Cortex of kidney (tissue), 1 donor: ENCODE data around the gene TUBA1A.
"Not testable (repeated sequence)": the region's sequence is repeated elsewhere in the genome, so short reads cannot be mapped to it uniquely, and the experiment has no call there.

Experiments
- DNase-seq: peaks from one replicate; lab custom pipeline; 2025; lab: John Stamatoyannopoulos, UW

Gene TUBA1A

DNA sequence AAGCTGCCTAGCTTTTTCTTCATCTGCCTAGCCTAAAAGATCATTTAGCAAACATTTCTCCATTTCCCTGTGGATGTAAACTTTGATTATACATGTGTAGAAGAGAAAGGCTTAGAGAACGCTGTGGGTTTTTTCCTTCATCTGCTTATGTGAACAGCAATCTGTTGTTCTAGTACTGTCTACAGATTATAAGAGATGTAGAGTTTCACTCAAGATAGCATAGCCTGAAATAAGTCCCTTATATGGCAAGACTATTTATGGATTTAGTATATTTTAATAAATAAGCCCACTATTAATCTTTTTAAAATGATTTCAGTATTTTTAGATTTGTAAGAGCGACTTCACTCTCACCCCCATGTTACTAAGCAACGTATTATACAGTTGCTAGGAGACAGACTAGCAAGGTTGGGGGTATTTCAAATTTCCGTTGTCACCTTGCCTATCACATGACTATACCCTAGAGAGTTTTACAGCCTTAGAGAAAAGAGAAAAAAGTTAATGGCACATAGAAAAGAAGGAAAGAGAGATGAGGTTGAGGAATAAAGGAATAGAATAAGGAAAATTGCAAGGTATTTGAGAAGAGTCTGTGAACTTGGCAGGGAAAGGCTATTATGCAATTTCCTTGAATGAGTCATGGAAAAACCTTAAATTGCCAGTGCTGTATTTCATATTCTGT is 12.2 kb upstream of the TUBA1A start:
- no peak for DNase-seq

DNA sequence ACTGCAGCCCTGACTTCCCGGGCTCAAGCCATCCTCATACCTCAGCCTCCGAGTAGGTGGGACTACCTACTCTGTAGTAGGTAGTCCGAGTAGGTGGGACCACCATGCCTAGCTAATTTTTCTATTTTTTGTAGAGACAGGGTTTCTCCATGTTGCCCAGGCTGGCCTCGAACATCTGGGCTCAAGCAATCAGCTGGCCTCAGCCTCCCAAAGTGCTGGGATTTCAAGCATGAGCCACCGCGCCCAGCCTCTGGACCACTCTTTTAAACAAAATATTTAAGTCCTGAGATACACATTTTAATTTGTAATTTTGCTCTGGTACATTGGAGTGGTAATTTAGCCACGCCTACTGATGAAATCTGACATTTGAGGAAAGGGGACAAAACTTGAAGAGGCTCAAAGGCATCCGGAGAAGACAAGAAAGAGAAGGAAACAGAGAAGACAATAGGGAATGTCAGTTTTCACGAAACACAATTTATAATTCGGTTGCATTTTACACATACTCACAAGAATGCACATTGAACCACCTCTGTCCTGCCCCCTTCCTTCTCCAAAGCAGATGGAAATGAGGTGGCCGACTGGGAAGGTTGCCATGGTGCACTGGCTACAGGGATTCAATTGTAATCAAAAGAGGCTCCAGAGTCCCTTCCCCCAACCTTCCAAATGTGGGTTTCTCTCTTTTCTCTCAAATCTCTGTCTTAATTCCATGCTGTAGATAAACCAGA is 9.7 kb upstream of the TUBA1A start:
- DNase-seq: no peak

DNA sequence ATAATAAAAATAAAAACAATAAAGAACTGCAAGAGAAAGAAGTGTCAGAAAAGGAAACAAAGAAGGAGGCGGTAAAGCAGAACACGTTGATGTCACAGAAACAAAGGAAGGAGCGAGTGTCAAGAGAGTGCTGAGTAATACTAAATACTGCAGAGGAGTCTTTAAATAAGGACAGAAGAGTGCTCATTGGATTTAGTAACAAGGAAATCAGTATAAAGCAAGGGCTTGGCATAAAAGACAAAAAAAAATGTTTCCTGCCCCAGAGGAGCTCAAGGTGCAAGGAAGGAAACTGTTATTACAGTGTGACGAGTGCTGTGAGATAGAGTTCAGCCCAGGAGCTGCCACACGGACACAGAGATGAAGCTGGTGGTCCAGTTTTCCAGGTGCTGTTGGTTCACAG is 8.4 kb upstream of the TUBA1A start:
- no peak for DNase-seq

DNA sequence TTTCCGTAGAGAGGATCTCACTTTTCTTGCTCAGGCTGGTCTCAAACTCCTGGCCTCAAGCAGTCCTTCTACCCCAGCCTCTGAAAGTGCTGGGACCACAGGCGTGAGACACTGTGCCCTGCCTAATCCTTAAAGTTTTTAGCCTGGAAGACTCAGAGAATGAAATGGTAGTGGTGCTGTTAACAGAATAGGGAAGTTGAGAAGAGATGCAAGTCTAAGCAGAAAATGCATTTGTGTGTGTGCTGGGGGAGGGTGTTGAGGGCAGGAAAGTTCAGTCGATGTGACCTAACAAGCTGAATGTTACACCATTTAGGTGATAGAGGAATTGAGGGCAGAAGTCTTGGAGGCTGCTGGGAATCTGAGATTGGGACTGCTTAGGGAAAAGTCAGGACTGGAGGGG is 6.9 kb upstream of the TUBA1A start:
- no peak for DNase-seq

DNA sequence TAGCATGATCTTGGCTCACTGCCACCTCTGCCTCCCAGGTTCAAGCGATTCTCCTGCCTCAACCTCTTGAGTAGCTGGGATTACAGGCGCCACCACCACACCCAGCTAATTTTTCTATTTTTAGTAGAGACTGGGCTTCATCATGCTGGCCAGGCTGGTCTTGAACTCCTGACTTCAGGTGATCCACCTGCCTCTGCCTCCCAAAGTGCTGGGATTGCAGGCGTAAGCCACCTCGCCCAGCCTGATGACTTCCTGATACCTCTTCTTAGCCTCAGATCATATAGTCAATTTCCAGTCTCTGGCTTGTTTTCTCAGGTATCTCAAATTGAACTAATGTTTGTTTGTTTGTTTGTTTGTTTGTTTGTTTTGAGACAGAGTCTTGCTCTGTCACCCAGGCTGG is 4.9 kb upstream of the TUBA1A start:
- DNase-seq: not testable (repeated sequence)

DNA sequence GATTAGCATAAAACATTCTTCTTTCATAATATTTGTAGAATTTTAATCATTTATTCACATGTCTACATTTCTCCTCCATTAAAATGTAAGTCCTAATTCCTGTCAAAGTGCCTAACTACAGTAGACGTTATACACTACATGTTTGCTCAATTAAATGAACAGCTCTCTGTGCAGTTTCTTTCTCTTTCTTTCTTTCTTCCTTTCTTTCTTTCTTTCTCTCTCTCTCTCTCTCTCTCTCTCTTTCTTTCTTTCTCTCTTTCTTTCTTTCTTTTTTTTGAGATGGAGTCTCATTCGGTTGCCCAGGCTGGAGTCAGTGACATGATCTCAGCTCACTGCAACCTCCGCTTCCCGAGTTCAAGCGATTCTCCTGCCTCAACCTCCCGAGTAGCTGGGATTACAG is 2.6 kb upstream of the TUBA1A start:
- not testable (repeated sequence) for DNase-seq

DNA sequence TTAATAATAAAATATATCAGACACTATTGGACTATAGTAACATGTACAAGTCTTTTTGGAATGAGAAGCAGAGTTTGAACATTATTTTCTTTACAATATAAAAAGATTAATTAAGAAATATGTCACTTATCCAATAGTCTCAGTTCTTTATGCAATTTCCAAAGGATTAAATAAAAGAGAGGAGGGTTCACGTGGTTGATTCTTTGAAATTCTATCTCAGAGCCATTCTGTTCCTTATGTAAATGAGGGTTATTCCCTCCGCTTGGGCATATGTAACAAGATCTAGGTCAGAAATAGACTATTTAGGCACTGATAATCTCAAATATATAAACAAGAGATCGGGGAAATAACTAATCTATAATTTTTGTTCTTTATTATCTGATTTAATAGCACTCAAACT is 2.1 kb upstream of the TUBA1A start:
- no peak for DNase-seq

DNA sequence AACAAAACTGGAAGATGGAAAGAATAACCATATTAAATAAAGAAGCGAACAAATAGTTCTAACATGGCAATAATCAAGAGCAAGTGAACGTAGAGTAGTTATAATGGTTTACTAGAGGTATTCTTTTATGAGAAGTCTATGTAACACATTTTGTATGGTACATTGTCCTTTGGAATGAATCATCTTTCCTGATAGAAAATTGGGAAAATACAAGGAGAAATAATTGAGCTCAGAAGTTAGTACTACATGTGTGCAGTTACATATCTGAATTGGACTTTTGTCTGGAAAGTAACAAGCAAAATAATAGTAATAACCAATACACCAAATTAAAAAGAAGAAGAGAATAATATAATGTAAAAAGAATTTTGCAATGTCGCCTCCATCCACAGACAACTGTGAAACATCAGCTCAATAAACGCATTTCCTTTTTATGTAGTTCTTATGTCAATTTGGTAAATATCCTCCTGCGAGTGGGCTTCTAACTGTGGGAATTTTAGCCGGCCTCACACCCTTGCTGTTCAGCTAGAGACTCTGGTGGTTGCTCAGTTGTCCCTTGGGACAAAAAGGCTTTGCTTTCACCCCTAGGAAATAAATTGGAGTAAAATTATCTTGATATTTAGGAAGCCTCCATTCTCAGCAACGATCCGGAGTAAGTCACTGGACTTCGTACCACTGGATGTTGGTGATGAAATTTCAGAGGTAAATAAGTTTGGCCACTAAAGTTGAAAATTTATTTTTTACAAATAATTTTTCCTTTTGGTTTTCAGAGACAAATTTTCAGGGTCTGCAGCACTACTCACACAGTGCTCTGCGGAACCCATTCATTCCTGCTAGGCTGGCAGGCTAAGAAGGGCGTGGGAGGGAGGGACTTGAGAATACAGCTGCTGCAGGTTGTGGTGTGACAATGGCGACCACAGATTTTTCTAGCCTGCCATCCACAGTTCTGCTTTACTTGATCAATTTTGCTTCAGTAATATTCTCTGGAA is 1.1 kb upstream of the TUBA1A start:
- DNase-seq: no peak

DNA sequence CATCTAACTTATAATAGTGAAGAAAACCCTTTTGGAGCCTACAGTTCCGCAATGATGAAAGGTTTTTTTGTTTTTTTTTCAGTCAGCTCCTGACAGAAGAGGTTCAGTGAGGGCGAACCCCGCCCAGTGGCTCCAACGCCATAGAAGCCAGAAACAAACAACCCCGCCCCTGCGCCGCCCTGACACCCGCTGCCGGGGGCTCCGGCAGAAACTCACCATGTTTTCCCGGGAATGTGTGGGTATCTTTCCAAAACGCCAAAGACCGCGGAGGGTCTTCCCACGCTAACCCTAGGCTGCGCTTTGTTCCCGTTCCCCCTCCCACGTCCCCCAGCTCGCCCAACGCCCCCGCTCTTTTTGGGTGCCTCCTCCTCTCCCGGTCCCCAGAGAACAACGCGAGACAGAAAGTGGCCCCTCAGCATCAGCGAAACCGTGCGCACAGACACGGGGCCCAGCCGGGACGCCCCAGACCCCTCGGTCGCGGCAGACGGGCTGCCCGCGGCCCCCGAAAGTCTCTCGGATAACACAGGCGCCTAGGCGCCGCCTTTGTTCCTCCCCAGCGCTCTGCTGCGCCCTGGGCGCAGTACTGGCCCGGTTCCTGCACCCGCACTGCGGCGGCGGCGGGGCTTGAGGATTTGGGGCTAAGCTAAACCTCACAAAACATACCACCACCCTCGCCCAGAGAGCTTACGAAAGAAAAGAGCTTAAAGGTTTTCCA is 522 bp downstream of the TUBA1A start:
- DNase-seq: no peak

DNA sequence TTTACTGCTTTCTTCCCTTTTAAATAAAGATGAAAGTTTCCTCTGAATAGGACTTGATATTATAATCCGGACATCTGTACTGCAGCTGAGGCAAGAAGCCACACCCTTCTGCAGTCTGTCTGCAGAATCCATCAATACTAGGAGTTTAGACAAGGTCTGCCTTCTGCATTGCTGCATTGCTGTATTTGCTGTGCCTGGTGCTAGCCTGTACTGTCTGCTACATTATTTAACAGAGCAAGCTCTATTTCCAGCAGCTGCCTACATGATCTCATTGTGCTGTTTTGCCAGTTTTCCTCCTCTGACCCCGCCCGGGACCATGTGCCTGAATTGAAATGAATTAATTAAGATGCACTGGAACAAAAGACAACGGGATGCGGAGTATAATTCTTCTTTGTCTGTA is 1.7 kb downstream of the TUBA1A start:
- DNase-seq: no peak

DNA sequence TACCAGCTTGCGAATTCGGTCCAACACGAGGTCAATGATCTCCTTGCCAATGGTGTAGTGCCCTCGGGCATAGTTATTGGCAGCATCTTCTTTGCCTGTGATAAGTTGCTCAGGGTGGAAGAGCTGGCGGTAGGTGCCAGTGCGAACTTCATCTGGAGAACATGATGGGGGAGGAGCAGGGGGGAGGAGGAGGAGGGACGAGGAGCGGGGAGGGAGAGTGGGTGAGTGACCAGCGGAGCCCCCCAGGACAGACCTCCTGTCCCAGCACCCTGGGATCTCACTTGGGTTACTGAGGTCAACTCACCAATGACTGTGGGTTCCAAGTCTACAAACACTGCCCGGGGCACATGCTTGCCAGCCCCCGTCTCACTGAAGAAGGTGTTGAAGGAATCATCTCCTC is 2.6 kb downstream of the TUBA1A start:
- not testable (repeated sequence) for DNase-seq

DNA sequence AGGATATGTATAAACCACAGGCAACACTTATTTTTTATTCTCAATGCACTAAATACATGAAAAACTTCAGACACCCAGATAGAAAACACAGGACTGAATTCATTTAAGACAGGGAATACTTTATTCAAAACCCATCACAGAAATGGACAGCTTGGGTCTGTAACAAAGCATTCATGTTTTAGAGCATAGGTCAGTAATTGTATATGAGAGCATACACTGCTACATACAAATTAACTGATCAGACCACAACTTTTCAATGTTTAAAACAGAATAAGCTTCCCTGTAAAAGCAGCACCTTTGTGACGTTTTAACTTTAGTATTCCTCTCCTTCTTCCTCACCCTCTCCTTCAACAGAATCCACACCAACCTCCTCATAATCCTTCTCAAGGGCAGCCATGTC is 4.2 kb downstream of the TUBA1A start:
- not testable (repeated sequence) for DNase-seq

DNA sequence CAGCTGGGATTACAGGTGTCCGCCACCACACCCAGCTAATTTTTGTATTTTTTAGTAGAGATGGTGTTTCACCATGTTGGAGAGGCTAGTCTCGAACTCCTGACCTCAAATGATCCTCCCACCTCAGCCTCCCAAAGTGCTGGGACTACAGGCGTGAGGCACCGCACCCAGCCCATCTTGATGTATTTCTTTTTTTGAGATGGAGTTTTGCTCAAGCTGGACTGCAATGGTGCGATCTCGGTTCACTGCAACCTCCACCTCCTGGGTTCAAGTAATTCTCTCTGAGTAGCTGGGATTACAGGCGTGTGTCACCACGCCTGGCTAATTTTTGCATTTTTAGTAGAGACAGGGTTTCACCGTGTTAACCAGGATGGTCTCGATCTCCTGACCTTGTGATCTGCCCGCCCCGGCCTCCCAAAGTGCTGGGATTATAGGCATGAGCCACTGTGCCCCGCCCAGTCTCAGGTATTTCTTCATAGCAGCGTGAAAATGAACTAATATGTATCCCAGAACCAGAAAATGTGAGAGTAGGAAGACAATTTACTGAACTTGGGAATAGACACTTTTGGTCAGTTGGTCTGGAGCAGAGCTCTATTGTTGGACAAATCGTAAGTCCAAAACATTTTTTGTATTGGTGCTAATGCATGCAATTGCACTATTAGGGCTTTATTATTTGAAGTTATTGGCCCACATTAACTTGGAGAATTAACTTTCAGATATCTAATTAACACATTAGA is 5.5 kb downstream of the TUBA1A start:
- not testable (repeated sequence) for DNase-seq

DNA sequence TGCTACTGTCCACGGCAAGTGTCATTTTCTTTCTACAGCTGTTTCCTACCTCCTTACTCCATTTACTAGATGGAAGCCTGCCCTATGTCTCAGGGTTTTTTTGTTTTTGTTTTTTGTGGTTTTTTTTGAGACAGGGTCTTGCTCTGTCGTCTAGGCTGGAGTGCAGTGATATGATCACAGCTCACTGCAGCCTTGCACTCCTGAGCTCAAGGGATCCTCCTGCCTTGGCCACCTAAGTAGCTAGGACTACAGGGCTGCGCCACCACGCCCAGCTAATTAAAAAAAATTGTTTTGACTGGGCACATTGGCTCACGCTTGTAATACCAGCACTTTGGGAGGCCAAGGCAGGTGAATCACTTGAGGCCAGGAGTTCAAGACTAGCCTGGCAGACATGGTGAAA is 14.7 kb downstream of the TUBA1A start:
- no peak for DNase-seq

DNA sequence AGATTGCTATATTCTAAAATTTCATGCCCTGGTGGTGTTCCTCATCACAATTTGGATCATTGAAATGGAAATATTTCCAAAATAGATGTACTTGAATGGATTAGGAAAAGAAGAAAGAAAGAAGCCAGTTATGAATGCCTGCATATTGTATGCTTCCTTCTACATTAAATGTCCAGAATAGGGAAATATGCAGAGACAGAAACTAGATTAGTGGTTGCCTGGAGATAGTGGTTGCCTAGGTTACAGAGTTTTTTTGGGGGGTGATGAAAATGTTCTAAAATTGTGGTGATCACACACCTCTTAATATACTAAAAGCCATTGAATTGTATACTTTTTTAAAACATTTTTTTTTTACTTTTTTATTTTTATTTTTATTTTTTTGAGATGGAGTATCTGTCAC is 18.0 kb downstream of the TUBA1A start:
- no peak for DNase-seq

DNA sequence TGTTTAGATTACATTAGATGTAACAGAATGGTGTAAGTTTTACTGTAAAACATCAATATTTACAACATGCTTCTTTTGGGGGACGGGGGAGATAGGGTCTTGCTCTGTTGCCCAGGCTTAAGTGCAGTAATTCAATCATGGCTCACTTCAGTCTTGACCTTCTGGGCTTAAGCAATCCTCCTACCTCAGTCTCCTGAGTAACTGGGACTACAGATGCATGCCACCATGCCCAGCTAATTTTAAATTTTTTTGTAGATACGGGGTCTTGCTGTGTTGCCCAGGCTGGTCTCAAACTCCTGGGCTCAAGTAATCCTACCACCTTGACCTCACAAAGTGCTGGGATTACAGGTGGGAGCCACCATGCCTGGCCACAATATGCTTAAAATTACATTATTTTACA is 23.8 kb downstream of the TUBA1A start:
- DNase-seq: no peak

DNA sequence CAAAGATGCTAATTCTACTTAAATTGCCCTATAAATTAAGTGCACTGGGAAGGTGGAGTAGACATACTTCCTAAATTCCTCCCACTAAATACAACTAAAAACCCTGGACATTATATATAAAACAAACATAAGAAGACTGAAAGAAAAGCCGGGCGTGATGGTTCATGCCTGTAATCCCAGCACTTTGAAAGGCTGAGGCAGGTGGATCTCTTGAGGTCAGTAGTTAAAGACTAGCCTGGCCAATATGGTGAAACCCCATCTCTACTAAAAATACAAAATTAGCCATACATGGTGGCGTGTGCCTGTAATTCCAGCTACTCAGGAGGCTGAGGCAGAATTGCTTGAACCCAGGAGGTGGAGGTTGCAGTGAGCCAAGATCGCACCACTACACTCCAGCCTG is 27.0 kb downstream of the TUBA1A start:
- not testable (repeated sequence) for DNase-seq

DNA sequence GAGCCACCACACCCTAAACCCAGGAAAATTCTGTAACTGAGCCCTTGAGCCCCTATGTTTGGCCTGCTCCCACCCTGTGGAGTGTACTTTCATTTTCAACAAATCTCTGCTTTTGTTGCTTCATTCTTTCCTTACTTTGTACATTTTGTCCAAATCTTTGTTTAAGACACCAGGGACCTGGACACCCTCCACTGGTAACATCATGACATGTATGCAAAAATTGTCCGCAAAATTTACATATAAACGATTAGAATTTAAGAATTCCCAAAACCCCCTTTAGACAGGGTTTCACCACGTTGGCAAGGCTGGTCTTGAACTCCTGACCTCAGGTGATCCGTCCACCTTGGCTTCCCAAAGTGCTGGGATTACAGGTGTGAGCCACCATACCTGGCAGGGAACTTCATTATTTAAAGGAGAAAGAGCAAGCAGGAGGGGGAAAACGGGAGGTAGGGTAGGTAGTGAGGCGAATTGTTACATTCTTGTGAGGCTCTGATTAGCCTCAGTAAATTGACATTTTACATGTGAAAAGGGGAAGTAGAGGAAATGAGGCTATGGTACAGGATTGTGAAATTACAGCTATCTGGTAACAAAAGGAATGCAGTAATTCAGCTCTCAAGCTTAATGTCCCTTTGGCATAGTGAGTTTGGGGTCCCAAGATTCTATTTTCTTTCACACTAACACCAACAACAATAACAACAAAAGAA is 27.6 kb downstream of the TUBA1A start:
- DNase-seq: no peak

DNA sequence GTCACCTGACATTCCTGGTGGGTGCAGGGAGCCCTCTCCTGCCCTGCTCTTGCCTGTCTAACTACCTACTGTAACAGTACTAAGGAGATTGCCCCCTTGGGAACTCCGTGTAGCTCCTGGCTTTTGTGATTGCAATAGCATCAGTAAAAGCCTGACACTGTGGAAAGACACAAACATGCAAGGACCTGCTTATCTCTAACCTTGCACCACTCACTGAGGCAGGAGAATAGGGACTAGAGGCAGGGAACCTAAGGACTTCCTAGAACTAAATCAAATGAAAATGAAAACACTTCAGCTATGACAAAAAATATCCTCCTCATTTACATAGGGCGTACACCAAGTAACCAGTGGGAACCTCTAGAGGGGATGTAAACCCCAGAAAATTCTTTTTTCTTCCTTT is 28.5 kb downstream of the TUBA1A start:
- DNase-seq: no peak

DNA sequence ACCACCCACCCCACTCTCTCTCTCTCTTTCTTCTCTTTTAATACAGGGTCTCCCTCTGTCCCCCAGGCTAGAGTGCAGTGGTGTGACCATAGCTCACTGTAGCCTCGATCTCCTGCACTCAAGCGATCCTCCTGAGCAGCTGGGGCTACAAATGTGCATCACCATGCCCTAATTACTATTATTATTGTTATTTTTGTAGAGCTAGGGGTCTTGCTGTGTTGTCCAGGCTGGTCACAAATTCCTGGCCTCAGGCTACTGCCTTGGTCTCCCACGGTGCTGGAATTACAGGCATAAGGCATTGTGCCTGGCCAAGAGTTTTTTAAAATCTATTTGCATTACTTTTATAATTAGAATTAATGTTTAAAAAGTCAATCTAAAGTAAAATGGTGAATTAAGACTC is 34.7 kb downstream of the TUBA1A start:
- no peak for DNase-seq

DNA sequence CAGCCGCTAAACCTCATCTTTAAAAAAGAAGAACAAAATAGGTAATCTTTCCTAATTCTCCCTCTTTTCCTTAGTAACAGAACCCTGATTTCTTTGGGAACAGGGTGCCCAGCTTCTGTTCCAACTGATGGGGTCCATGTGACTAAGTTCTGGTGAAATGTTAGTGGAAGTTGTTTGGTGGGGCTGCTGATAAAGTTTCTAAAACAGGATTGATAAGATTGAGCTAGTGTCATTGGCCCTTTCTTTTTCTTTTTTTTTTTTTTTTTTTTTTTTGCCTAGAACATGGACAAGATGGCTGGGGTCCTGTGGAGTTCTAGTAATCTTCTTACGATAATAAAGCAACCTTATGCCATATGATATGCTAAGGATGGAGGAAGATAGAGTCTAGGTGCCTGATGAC is 41.5 kb downstream of the TUBA1A start:
- no peak for DNase-seq
